WI38 (cell line): ENCODE results near the gene KLHL40.

Source experiments
- H3K4me3 ChIP-seq: 2 replicates; pipeline ENCODE4 v1.5.1; 2011; ENCODE audit warnings: low read depth, mild to moderate bottlenecking, control low read depth, low read length
- CTCF ChIP-seq: IDR thresholded peaks from 2 replicates; pipeline ENCODE4 v1.5.1; 2012; ENCODE audit warnings: low read depth, mild to moderate bottlenecking, control low read depth, low read length

The KLHL40 gene

GRCh38 chr3:42653560-42654330 lies 31.6 kb upstream of the KLHL40 start, which contains the start of gene ZBTB47:
ZBTB47 (plus strand) TSS chr3:42653697; CDS start chr3:42658356, 4,659 bp downstream.
- TF ChIP-seq CTCF: no peak
- peak within 1 kb of the TSS; percentile 78 for H3K4me3 ChIP-seq

GRCh38 chr3:42654331-42655201 lies 30.8 kb upstream of the KLHL40 start:
- no peak for TF ChIP-seq CTCF

GRCh38 chr3:42655331-42655888 lies 29.9 kb upstream of the KLHL40 start:
- no peak for TF ChIP-seq CTCF
- peak overlapping the region; percentile 78 for H3K4me3 ChIP-seq

More at GRCh38 chr3:42654331-42655201, 30.8 kb upstream of the KLHL40 start:
- H3K4me3 ChIP-seq: peak overlapping the region; percentile 78

- no peak overlapping the region for H3K4me3 ChIP-seq
- TF ChIP-seq CTCF: no peak
Measured at GRCh38 chr3:42655980-42656679, 29.2 kb upstream of the KLHL40 start.

GRCh38 chr3:42656680-42657610 lies 28.4 kb upstream of the KLHL40 start:
- no peak overlapping the region for H3K4me3 ChIP-seq
- no peak for TF ChIP-seq CTCF

- no peak for TF ChIP-seq CTCF
- H3K4me3 ChIP-seq: no peak overlapping the region
Measured at GRCh38 chr3:42657675-42658074, 27.7 kb upstream of the KLHL40 start.
